OCI-LY3 (cell line): Measurements from ENCODE around the gene IER5L.

Source experiments
- H2AFZ ChIP-seq: fragments of 200-600, 300-600 bp; shearing (Covaris generic); 2 replicates; pipeline ENCODE4 v1.6.0; 2014; ENCODE audit warnings: antibody characterized with exemption, low read depth, low read length
- H3K27ac ChIP-seq: fragments of 200-600, 300-600 bp; sonication (generic); 2 replicates; pipeline ENCODE4 v1.5.1; 2014; ENCODE audit warnings: mild to moderate bottlenecking, low read length, moderate library complexity, mixed read lengths
- H3K27me3 ChIP-seq: fragments of 200-600, 300-600 bp; sonication (generic); 2 replicates; pipeline ENCODE4 v1.6.1; 2014; ENCODE audit warnings: low read depth, low read length, mixed read lengths
- H3K36me3 ChIP-seq: fragments of 200-600, 300-600 bp; sonication (generic); replicated peaks from 2 replicates; pipeline ENCODE3; 2014; ENCODE audit warnings: low read depth, low read length, mixed read lengths
- H3K4me1 ChIP-seq: fragments of 300-600, 200-600 bp; sonication (generic); 2 replicates; pipeline ENCODE4 v1.6.1; 2014; ENCODE audit warnings: low read length, mixed read lengths
- H3K4me2 ChIP-seq: fragments of 200-600, 300-600 bp; sonication (generic); 2 replicates; pipeline ENCODE4 v1.6.1; 2014; ENCODE audit warnings: low read length, mixed read lengths
- H3K4me3 ChIP-seq: fragments of 300-600, 200-600 bp; sonication (generic); 2 replicates; pipeline ENCODE4 v1.5.1; 2014; ENCODE audit warnings: antibody characterized with exemption, mild to moderate bottlenecking, low read length, moderate library complexity
- H3K79me2 ChIP-seq: fragments of 300-600, 200-600 bp; shearing (Covaris generic); 2 replicates; pipeline ENCODE4 v1.6.1; 2014; ENCODE audit warnings: mild to moderate bottlenecking, low read length, mixed read lengths
- H3K9ac ChIP-seq: fragments of 300-600, 200-600 bp; shearing (Covaris generic); 2 replicates; pipeline ENCODE4 v1.6.0; 2014; ENCODE audit warnings: mild to moderate bottlenecking, low read length, moderate library complexity
- H3K9me3 ChIP-seq: fragments of 200-600, 300-600 bp; shearing (Covaris generic); 2 replicates; pipeline ENCODE4 v1.6.1; 2014; ENCODE audit warnings: low read length, mixed read lengths; ENCODE audit not compliant: insufficient read depth
- H4K20me1 ChIP-seq: fragments of 200-600, 300-600 bp; sonication (generic); 2 replicates; pipeline ENCODE4 v1.6.1; 2016; ENCODE audit warnings: low read length, mixed read lengths; ENCODE audit not compliant: insufficient read depth
- EZH2phosphoT487 ChIP-seq: fragments of 200-600 bp; shearing (Covaris generic); IDR thresholded peaks from 2 replicates; pipeline ENCODE4 v1.6.1; 2018; ENCODE audit warnings: antibody characterized with exemption, mixed run types, low read depth
- TF ChIP-seq, protein P1 (sequence below): fragments of 200-600, 300-600 bp; sonication (generic); IDR thresholded peaks from 2 replicates; pipeline ENCODE4 v1.5.1; 2014; ENCODE audit warnings: antibody characterized with exemption, low read length, low read depth

Gene IER5L

DNA sequence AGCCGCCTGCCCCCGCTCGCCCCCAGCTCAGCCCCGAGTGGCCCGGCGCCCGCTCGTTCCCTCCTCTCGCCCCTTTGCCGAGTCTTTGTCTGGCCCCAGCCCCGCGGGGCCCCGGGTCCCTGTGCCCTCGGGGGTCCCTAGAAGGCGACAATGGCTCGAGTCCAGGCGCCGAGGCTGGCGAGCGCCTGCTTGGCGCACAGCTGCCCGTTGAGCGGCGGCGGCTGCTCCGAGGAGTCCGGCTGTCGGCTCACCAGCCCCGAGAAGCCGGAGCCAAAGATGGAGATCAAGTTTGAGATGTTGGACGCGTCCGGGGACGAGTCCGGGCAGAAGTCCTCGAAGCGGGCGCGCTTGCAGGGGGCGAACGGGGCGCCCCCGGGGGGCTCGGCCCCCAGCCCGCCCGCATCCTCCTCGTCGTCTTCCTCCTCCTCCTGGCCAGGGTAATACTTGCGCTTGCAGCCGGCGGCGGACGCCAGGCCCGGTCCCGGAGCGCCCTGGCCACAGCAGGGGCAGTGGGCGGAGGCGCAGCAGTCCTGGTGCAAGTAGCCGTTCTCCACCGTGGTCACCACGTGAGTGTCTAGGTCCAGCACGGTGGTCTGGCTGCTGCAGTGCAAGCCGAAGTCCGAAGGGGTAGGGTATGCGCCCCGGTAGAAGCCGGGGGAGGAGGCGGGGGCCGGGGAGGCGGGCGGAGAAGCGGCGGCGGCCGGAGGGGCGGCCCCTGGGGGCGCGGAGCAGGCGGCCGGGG lies 1.2 kb downstream of the IER5L start:
- Histone ChIP-seq H3K4me1 (peaks cover 12% of the 10 kb centered on the region; the same call in 1 of the 2 replicates), H4K20me1 (no peaks in the 10 kb centered on the region), H3K9ac (peak overlapping the region; percentile 62), H3K9me3 (no peaks in the 10 kb centered on the region), H3K27ac (no peak overlapping the region), H2AFZ (no peak overlapping the region), H3K4me3 (peak overlapping the region; percentile 79), H3K79me2 (no peaks in the 10 kb centered on the region), H3K36me3 (no peaks in the 10 kb centered on the region), H3K4me2 (peak overlapping the region; percentile 100), H3K27me3 (peaks cover 44% of the 10 kb centered on the region)
- TF ChIP-seq, protein P1, sequence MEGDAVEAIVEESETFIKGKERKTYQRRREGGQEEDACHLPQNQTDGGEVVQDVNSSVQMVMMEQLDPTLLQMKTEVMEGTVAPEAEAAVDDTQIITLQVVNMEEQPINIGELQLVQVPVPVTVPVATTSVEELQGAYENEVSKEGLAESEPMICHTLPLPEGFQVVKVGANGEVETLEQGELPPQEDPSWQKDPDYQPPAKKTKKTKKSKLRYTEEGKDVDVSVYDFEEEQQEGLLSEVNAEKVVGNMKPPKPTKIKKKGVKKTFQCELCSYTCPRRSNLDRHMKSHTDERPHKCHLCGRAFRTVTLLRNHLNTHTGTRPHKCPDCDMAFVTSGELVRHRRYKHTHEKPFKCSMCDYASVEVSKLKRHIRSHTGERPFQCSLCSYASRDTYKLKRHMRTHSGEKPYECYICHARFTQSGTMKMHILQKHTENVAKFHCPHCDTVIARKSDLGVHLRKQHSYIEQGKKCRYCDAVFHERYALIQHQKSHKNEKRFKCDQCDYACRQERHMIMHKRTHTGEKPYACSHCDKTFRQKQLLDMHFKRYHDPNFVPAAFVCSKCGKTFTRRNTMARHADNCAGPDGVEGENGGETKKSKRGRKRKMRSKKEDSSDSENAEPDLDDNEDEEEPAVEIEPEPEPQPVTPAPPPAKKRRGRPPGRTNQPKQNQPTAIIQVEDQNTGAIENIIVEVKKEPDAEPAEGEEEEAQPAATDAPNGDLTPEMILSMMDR, result no peak
- no peak for TF ChIP-seq EZH2phosphoT487

DNA sequence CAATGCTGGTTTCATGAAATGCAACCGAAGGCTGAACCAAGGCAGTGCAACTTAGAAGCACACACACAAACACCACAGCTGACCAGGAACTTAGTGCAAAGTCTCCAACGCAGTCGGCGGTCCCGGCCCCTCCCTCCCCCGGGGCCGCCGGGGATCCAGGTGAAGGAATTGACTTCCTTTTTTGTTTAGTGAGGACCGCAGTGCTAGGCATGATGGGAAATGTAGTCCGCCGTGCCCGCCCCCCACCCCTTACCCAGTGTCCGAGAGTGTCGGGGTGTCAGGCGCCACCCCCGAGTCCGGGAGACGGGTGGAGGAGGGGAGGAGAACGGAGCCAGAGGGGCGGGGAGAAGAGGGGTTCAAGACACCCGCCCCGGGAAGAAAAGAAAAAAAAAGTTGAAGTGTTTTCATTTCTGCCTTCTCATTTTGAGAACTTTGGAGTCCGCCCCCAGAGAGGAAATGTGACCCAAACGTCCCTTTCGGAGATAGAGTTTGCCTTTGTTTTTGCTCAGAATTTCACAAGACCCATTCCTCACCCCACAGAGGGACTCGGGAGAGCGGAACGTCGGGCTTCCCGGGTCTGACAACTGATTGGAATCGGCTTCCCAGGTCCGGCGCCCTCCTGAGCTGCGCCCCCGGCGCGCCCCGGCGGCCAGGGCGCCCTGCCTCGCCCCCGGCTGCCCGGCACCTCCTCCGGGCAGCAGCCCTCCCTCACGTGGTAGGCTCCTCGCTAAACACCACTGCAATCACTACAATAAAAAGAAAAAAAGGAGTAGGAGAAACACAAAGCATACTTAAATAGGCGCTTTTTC lies 2.0 kb downstream of the IER5L start:
- no peaks in the 10 kb centered on the region for H3K79me2 ChIP-seq
- H3K36me3 ChIP-seq, result no peaks in the 10 kb centered on the region
- H3K27me3 ChIP-seq, result peaks cover 46% of the 10 kb centered on the region
- H3K27ac ChIP-seq, result peak overlapping the region; percentile 26
- H3K9ac ChIP-seq, result peak overlapping the region; percentile 62
- no peaks in the 10 kb centered on the region for H3K9me3 ChIP-seq
- peaks cover 12% of the 10 kb centered on the region; the same call in 1 of the 2 replicates for H3K4me1 ChIP-seq
- H3K4me2 ChIP-seq, result peak overlapping the region; percentile 100
- TF ChIP-seq EZH2phosphoT487, result no peak
- TF ChIP-seq, protein P1, result no peak
- H3K4me3 ChIP-seq, result peak overlapping the region; percentile 79
- H4K20me1 ChIP-seq, result no peaks in the 10 kb centered on the region
- peak overlapping the region; percentile 77 for H2AFZ ChIP-seq

DNA sequence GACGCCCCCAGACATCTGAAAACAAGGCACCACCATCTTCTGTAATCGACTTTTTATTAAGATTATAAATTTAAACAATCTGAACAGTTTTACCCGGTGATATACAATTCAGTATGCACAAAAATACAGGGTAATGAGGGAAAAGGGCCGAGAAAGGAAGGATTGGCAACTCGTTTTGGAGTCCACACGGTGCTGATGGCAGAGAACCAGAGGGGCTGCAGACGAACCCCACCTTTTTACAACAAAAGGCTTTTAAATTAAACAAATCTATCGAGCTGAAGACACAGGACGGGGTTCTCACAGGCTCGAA lies 2.6 kb downstream of the IER5L start:
- H3K36me3 ChIP-seq, result no peaks in the 10 kb centered on the region
- H3K4me1 ChIP-seq, result peaks cover 12% of the 10 kb centered on the region; the same call in 1 of the 2 replicates
- peak overlapping the region; percentile 77 for H2AFZ ChIP-seq
- H4K20me1 ChIP-seq, result no peaks in the 10 kb centered on the region
- H3K4me2 ChIP-seq, result peak overlapping the region; percentile 100
- no peaks in the 10 kb centered on the region for H3K79me2 ChIP-seq
- peak overlapping the region; percentile 26 for H3K27ac ChIP-seq
- H3K9ac ChIP-seq, result peak overlapping the region; percentile 57
- TF ChIP-seq EZH2phosphoT487, result no peak
- TF ChIP-seq, protein P1, result no peak
- H3K27me3 ChIP-seq, result peaks cover 52% of the 10 kb centered on the region
- no peaks in the 10 kb centered on the region for H3K9me3 ChIP-seq
- H3K4me3 ChIP-seq, result peak overlapping the region; percentile 79
